GM23338 (cell line): Measurements from ENCODE around the gene USP6NL. TPM values are rescaled to one million over a fixed set of nuclear protein-coding genes. Genes with fewer than 3 reads are reported as not detected.

Experiments used
- ATAC-seq: fragments of 200-7000 bp; cut with Tn5 transposase; 3 replicates; pipeline ENCODE4 v1.9.1; 2020
- DNase-seq: peaks from one replicate; pipeline ENCODE4 v3.0.0-alpha.2; 2015; ENCODE audit warnings: low spot score
- H2AFZ ChIP-seq: fragments of 200-600 bp; sonication (generic); 2 replicates; pipeline ENCODE4 v1.8.0; 2016; ENCODE audit warnings: antibody characterized with exemption, mild to moderate bottlenecking, moderate library complexity
- H3F3A ChIP-seq: fragments of 200-600 bp; sonication (generic); replicated peaks from 2 replicates; pipeline ENCODE4 v1.8.0; 2017; ENCODE audit warnings: antibody characterized with exemption, mixed run types, low read depth
- H3K27ac ChIP-seq: fragments of 200-600 bp; sonication (generic); 2 replicates; pipeline ENCODE4 v1.6.1; 2016; ENCODE audit warnings: low read depth
- H3K27me3 ChIP-seq: fragments of 200-600 bp; sonication (generic); 2 replicates; pipeline ENCODE4 v1.8.0; 2016; ENCODE audit warnings: mild to moderate bottlenecking, mixed run types, moderate library complexity; ENCODE audit not compliant: insufficient read depth
- H3K36me3 ChIP-seq: fragments of 200-600 bp; sonication (generic); 2 replicates; pipeline ENCODE4 v1.8.0; 2016; ENCODE audit warnings: mild to moderate bottlenecking; ENCODE audit not compliant: insufficient read depth
- H3K4me1 ChIP-seq: fragments of 200-600 bp; sonication (generic); 2 replicates; pipeline ENCODE4 v1.8.0; 2016; ENCODE audit warnings: mild to moderate bottlenecking, moderate library complexity; ENCODE audit not compliant: insufficient read depth
- H3K4me2 ChIP-seq: fragments of 200-600 bp; sonication (generic); 2 replicates; pipeline ENCODE4 v1.7.1; 2017; ENCODE audit warnings: mixed run types
- H3K4me3 ChIP-seq: fragments of 200-600 bp; sonication (generic); 2 replicates; pipeline ENCODE4 v1.6.1; 2016; ENCODE audit warnings: mixed run types
- H3K79me2 ChIP-seq: fragments of 200-600 bp; sonication (generic); replicated peaks from 2 replicates; pipeline ENCODE4 v1.8.0; 2017; ENCODE audit warnings: mild to moderate bottlenecking; ENCODE audit not compliant: insufficient read depth
- H3K9me2 ChIP-seq: fragments of 200-600 bp; sonication (generic); 2 replicates; pipeline ENCODE4 v1.8.0; 2017; ENCODE audit not compliant: insufficient read depth
- H4K20me1 ChIP-seq: fragments of 200-600 bp; sonication (generic); replicated peaks from 2 replicates; pipeline ENCODE4 v1.8.0; 2017; ENCODE audit warnings: mild to moderate bottlenecking; ENCODE audit not compliant: insufficient read depth
- H3K27ac Mint-ChIP-seq: 2 replicates; pipeline ENCODE4 v1.8.0; 2020; ENCODE audit warnings: inconsistent platforms, mild to moderate bottlenecking, moderate library complexity, mixed read lengths
- H3K27me3 Mint-ChIP-seq: 3 replicates; pipeline ENCODE4 v1.8.0; 2022; ENCODE audit warnings: low read depth, mild to moderate bottlenecking, moderate library complexity, mixed read lengths, inconsistent platforms; ENCODE audit not compliant: insufficient read depth, poor library complexity
- H3K36me3 Mint-ChIP-seq: 3 replicates; pipeline ENCODE4 v1.8.0; 2021; ENCODE audit warnings: low read depth, mild to moderate bottlenecking, inconsistent platforms, moderate library complexity, mixed read lengths
- H3K4me1 Mint-ChIP-seq: 3 replicates; pipeline ENCODE4 v1.8.0; 2020; ENCODE audit warnings: mild to moderate bottlenecking, inconsistent platforms, mixed read lengths
- H3K4me3 Mint-ChIP-seq: 3 replicates; pipeline ENCODE4 v1.8.0; 2021; ENCODE audit warnings: moderate library complexity, mild to moderate bottlenecking, inconsistent platforms, mixed read lengths
- H3K9me3 Mint-ChIP-seq: 3 replicates; pipeline ENCODE4 v1.8.0; 2020; ENCODE audit warnings: moderate library complexity, mild to moderate bottlenecking, inconsistent platforms, mixed read lengths
- CREB1 ChIP-seq: fragments of 250-450 bp; sonication (Bioruptor Pico); IDR thresholded peaks from 2 replicates; pipeline ENCODE4 v1.5.0; 2020; ENCODE audit warnings: low read depth, mild to moderate bottlenecking, moderate library complexity
- EZH2phosphoT487 ChIP-seq: fragments of 200-600 bp; sonication (generic); IDR thresholded peaks from one replicate; pipeline ENCODE4 v1.8.1; 2018; ENCODE audit warnings: antibody characterized with exemption; ENCODE audit not compliant: unreplicated experiment
- JUNB ChIP-seq: IDR thresholded peaks from one replicate; pipeline ENCODE4 v1.6.1; 2016; ENCODE audit warnings: antibody characterized with exemption; ENCODE audit not compliant: unreplicated experiment
- NANOG ChIP-seq: IDR thresholded peaks from 2 replicates; pipeline ENCODE4 v1.6.1; 2016; ENCODE audit warnings: antibody characterized with exemption, borderline replicate concordance
- POLR2AphosphoS5 ChIP-seq: IDR thresholded peaks from 2 replicates; pipeline ENCODE4 v1.6.1; 2016; ENCODE audit warnings: antibody characterized with exemption, low read depth
- ZNF331 ChIP-seq: fragments of 250-450 bp; sonication (Bioruptor Pico); IDR thresholded peaks from 2 replicates; pipeline ENCODE4 v1.5.0; 2020; ENCODE audit warnings: low read depth, mild to moderate bottlenecking, moderate library complexity
- ZNF462 ChIP-seq: fragments of 250-450 bp; sonication (Bioruptor Pico); IDR thresholded peaks from 2 replicates; pipeline ENCODE4 v1.5.0; 2020; ENCODE audit warnings: mild to moderate bottlenecking, moderate library complexity
- polyA plus RNA-seq: library from polyadenylated mRNA; unstranded; fragments of >200 nt; fragmentation: Nextera tagmentation; extraction: Ambion mirVana; gene quantifications from 2 replicates; pipeline ENCODE4 v1.2.1, GENCODE V29; 2016
- total RNA-seq: library from RNA; depleted of rRNA; stranded (reverse); fragments of >200 nt; shearing (Covaris generic); gene quantifications from 2 replicates; pipeline ENCODE4 v1.2.3, GENCODE V29; 2014

The USP6NL gene
- total and polyA plus RNA-seq, 2 experiments from 2014 or later, result 8.1 to 29.7 TPM

GRCh38 chr10:11617233-11617632, 5.8 kb upstream of the USP6NL start:
- ATAC-seq (no peak), DNase-seq (no peak)
- Histone ChIP-seq H2AFZ (no peak overlapping the region), H3K4me2 (no peak overlapping the region), H3K79me2 (no peaks in the 10 kb centered on the region), H3K27me3 (0 out of 2 replicates have a peak, but pooled peaks cover 3% of the 10 kb centered on the region), H3F3A (no peaks in the 10 kb centered on the region), H3K27ac (no peak overlapping the region), H3K9me2 (no peaks in the 10 kb centered on the region), H3K4me1 (peaks cover 5% of the 10 kb centered on the region), H3K36me3 (no peaks in the 10 kb centered on the region), H4K20me1 (no peaks in the 10 kb centered on the region), H3K4me3 (no peak overlapping the region)
- no peaks in the 10 kb centered on the region for H3K36me3 Mint-ChIP-seq
- H3K9me3 Mint-ChIP-seq, result no peaks in the 10 kb centered on the region
- H3K4me1 Mint-ChIP-seq, result peaks cover 8% of the 10 kb centered on the region
- no peak for TF ChIP-seq NANOG
- TF ChIP-seq ZNF462 (CRISPR knock-in tag), result no peak
- H3K4me3 Mint-ChIP-seq, result no peak overlapping the region
- no peak overlapping the region for H3K27ac Mint-ChIP-seq
- H3K27me3 Mint-ChIP-seq, result no peaks in the 10 kb centered on the region

- H3K36me3 Mint-ChIP-seq, result no peaks in the 10 kb centered on the region
- H4K20me1 ChIP-seq, result no peaks in the 10 kb centered on the region
- no peak overlapping the region for H3K27ac Mint-ChIP-seq
- 0 out of 2 replicates have a peak, but pooled peaks cover 6% of the 10 kb centered on the region for H3K27me3 ChIP-seq
- peaks cover 8% of the 10 kb centered on the region for H3K4me1 Mint-ChIP-seq
- no peaks in the 10 kb centered on the region for H3K36me3 ChIP-seq
- H3K27me3 Mint-ChIP-seq, result no peaks in the 10 kb centered on the region
- no peak overlapping the region for H2AFZ ChIP-seq
- H3K4me1 ChIP-seq, result peaks cover 5% of the 10 kb centered on the region
- no peak overlapping the region for H3K27ac ChIP-seq
- DNase-seq (no peak), ATAC-seq (no peak)
- no peaks in the 10 kb centered on the region for H3K9me2 ChIP-seq
- 0 out of 2 replicates have a peak, but pooled peaks cover 3% of the 10 kb centered on the region for H3F3A ChIP-seq
- no peaks in the 10 kb centered on the region for H3K79me2 ChIP-seq
- H3K4me3 ChIP-seq, result no peak overlapping the region
- H3K9me3 Mint-ChIP-seq, result no peaks in the 10 kb centered on the region
- H3K4me2 ChIP-seq, result no peak overlapping the region
- H3K4me3 Mint-ChIP-seq, result no peak overlapping the region
- no peak for TF ChIP-seq EZH2phosphoT487
- no peak for TF ChIP-seq CREB1
- no peak for TF ChIP-seq POLR2AphosphoS5
- no peak for TF ChIP-seq NANOG
- no peak for TF ChIP-seq JUNB
- no peak for TF ChIP-seq ZNF331 (CRISPR knock-in tag)
- TF ChIP-seq ZNF462 (CRISPR knock-in tag), result no peak
These were observed 4.6 kb upstream of the USP6NL start for GRCh38 chr10:11616021-11616420.
